ENCODE measurements around the gene MED13L.

Gene MED13L

GRCh38 chr12:115945491-115945885 is 332.0 kb downstream of the MED13L start:
- H3K4me1 ChIP-seq (ENCODE audit: insufficient read depth, poor library complexity, severe bottlenecking) = no peaks in the 10 kb centered on the region
- no peak overlapping the region for H3K4me3 ChIP-seq (ENCODE audit: severe bottlenecking)
- ATAC-seq (ENCODE audit: low read depth) = no peak
- no peaks in the 10 kb centered on the region for H3K9me3 ChIP-seq (ENCODE audit: severe bottlenecking)
- no peaks in the 10 kb centered on the region for H3K36me3 ChIP-seq (ENCODE audit: low read depth)
- H3K27me3 ChIP-seq (ENCODE audit: insufficient read depth, poor library complexity, severe bottlenecking) = no peaks in the 10 kb centered on the region
- DNase-seq (ENCODE audit: low spot score) = no peak
- H3K27ac ChIP-seq (ENCODE audit: poor library complexity, severe bottlenecking) = no peak overlapping the region
- TF ChIP-seq, protein P1, sequence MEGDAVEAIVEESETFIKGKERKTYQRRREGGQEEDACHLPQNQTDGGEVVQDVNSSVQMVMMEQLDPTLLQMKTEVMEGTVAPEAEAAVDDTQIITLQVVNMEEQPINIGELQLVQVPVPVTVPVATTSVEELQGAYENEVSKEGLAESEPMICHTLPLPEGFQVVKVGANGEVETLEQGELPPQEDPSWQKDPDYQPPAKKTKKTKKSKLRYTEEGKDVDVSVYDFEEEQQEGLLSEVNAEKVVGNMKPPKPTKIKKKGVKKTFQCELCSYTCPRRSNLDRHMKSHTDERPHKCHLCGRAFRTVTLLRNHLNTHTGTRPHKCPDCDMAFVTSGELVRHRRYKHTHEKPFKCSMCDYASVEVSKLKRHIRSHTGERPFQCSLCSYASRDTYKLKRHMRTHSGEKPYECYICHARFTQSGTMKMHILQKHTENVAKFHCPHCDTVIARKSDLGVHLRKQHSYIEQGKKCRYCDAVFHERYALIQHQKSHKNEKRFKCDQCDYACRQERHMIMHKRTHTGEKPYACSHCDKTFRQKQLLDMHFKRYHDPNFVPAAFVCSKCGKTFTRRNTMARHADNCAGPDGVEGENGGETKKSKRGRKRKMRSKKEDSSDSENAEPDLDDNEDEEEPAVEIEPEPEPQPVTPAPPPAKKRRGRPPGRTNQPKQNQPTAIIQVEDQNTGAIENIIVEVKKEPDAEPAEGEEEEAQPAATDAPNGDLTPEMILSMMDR (IDR thresholded peaks at IDR 0.05; ENCODE audit: poor library complexity, severe bottlenecking) = no peak

DNA sequence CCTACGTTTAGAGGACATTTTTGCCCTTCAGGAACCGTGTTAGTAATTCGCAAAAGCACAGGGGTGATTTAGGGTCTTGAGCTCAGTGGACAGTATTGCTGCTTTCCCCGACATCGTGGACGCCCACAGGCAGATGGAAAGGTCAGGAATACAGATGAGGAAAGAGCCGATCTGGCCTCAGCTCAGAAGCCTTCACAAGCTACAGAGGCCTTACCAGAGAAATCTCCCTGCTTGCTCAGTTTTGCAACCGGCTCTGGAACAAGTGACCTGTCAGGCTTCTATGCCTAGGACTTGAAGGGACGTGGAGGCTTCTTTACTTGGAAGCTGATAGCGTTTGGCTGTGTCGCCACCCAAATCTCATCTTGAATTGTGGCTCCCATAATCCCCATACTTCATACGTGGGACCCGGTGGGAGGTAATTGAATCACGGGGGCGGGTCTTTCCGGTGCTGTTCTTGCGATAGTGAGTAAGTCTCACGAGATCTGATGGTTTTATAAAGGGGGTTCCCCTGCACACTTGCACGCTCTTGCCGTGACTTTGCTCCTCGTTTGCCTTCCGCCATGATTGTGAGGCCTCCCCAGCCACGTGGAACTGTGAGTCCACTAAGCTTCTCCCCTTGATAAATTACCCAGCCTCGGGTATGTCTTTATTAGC is 332.5 kb downstream of the MED13L start:
- DNase-seq (ENCODE audit: low spot score) = no peak
- Histone ChIP-seq H3K27me3 (ENCODE audit: insufficient read depth, poor library complexity, severe bottlenecking) (no peaks in the 10 kb centered on the region), H3K36me3 (ENCODE audit: low read depth) (no peaks in the 10 kb centered on the region), H3K27ac (ENCODE audit: poor library complexity, severe bottlenecking) (no peak overlapping the region), H3K4me1 (ENCODE audit: insufficient read depth, poor library complexity, severe bottlenecking) (no peaks in the 10 kb centered on the region), H3K4me3 (ENCODE audit: severe bottlenecking) (no peak overlapping the region), H3K9me3 (ENCODE audit: severe bottlenecking) (no peaks in the 10 kb centered on the region)
- no peak for ATAC-seq (ENCODE audit: low read depth)
- TF ChIP-seq, protein P1 (IDR thresholded peaks at IDR 0.05; ENCODE audit: poor library complexity, severe bottlenecking) = no peak

DNA sequence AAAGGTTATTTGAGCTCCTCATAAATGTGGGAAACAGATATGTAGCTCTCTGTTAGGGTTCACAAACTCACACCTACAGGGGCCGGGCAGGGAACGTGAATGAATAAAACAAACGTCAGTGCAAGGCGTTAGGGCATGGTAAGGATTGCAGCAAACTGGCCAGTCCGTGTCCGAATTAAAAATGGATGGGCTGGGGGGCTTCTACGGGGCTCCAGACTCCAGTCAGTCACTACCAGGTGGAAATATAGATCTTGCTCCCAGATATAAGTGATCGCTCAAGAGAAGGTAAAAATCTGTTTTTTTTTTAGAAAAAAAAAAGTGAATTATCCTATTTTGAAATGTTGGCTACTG is 333.1 kb downstream of the MED13L start:
- TF ChIP-seq, protein P1 (IDR thresholded peaks at IDR 0.05; ENCODE audit: poor library complexity, severe bottlenecking) = no peak
- Histone ChIP-seq H3K9me3 (ENCODE audit: severe bottlenecking) (no peaks in the 10 kb centered on the region), H3K4me3 (ENCODE audit: severe bottlenecking) (no peak overlapping the region), H3K36me3 (ENCODE audit: low read depth) (no peaks in the 10 kb centered on the region), H3K27me3 (ENCODE audit: insufficient read depth, poor library complexity, severe bottlenecking) (no peaks in the 10 kb centered on the region), H3K4me1 (ENCODE audit: insufficient read depth, poor library complexity, severe bottlenecking) (no peaks in the 10 kb centered on the region), H3K27ac (ENCODE audit: poor library complexity, severe bottlenecking) (no peak overlapping the region)
- ATAC-seq (ENCODE audit: low read depth) = no peak
- DNase-seq (ENCODE audit: low spot score) = no peak

- ATAC-seq (ENCODE audit: low read depth) = no peak
- H3K36me3 ChIP-seq (ENCODE audit: low read depth) = no peaks in the 10 kb centered on the region
- H3K4me1 ChIP-seq (ENCODE audit: insufficient read depth, poor library complexity, severe bottlenecking) = no peaks in the 10 kb centered on the region
- TF ChIP-seq, protein P1 (IDR thresholded peaks at IDR 0.05; ENCODE audit: poor library complexity, severe bottlenecking) = no peak
- no peaks in the 10 kb centered on the region for H3K27me3 ChIP-seq (ENCODE audit: insufficient read depth, poor library complexity, severe bottlenecking)
- DNase-seq (ENCODE audit: low spot score) = no peak
- no peak overlapping the region for H3K4me3 ChIP-seq (ENCODE audit: severe bottlenecking)
- H3K27ac ChIP-seq (ENCODE audit: poor library complexity, severe bottlenecking) = no peak overlapping the region
- H3K9me3 ChIP-seq (ENCODE audit: severe bottlenecking) = peaks cover 2% of the 10 kb centered on the region
Measured at GRCh38 chr12:115943630-115944391, 333.7 kb downstream of the MED13L start.

DNA sequence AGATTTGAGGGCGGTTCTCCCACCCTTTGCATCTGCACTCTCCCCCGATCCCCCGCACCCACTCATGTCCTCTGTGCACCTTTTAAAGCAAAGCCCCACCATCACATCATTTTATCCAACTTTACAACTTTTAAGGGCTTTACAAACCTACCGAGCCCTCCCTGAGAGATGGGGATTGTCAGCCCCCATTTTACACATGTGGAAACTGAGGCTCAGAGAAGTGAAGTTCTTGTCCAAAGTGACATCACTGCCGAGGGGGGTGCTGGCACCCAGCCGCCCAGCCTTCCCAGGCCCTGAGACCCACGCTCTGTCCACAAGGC is 334.2 kb downstream of the MED13L start:
- DNase-seq (ENCODE audit: low spot score) (no peak), ATAC-seq (ENCODE audit: low read depth) (no peak)
- Histone ChIP-seq H3K9me3 (ENCODE audit: severe bottlenecking) (peaks cover 2% of the 10 kb centered on the region), H3K4me1 (ENCODE audit: insufficient read depth, poor library complexity, severe bottlenecking) (no peaks in the 10 kb centered on the region), H3K27ac (ENCODE audit: poor library complexity, severe bottlenecking) (no peak overlapping the region), H3K36me3 (ENCODE audit: low read depth) (no peaks in the 10 kb centered on the region), H3K27me3 (ENCODE audit: insufficient read depth, poor library complexity, severe bottlenecking) (no peaks in the 10 kb centered on the region), H3K4me3 (ENCODE audit: severe bottlenecking) (no peak overlapping the region)
- TF ChIP-seq, protein P1 (IDR thresholded peaks at IDR 0.05; ENCODE audit: poor library complexity, severe bottlenecking) = no peak
